Measurements from ENCODE around the gene TRIP10. TPM values are rescaled to one million over a fixed set of nuclear protein-coding genes. Genes with fewer than 3 reads are reported as not detected.

Gene TRIP10
- total RNA-seq, 1 donor from 2014 or later: 3.0 TPM

DNA sequence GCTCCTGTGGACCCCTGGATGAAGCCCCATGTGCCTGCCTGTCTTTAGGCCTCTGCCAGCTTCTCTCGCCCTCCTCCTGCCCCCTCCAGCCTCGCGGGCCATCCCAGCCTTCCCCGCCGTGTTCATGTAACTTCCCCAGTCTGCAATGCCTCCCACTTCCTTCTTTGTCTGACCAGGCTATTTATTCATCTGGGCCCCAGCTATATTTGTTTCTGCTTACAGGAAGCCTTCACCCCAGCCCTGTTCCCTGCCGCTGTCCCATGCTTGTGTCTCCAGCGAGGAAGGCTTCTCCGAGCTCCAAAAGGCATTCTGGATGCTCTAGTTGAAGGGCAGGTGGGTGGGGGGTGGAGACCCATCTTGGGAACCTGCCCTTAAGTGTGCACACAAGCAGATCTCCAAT, 11.1 kb upstream of the TRIP10 start:
- DNase-seq: no peak

DNA sequence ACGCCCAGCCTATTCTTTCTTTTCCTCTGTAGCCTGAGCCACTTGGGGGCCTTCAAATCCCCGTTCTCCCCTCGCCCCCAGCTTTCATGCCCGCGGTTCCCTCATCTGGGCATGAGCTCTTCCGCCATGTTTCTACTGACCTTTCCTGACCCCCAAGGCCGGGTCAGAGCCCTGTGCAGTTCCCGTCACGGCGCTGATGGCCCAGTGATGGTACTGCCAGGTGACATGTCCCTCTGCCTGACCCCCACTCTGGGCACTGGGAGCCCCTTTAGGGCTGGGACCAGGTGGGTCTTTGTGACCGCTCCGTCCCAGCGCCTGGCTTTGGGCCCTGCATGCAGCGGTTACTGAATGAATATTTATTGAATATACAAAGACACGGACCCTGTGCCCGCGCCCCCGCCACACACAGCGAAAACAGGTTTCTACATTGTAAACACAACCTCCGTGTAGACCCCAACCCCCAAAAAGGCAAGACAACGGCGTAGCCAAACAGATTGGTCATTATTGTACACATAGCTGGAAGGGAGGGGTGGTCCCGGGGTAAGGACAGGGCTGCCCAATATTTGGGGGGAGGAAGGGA, 9.8 kb upstream of the TRIP10 start:
- DNase-seq: no peak

DNA sequence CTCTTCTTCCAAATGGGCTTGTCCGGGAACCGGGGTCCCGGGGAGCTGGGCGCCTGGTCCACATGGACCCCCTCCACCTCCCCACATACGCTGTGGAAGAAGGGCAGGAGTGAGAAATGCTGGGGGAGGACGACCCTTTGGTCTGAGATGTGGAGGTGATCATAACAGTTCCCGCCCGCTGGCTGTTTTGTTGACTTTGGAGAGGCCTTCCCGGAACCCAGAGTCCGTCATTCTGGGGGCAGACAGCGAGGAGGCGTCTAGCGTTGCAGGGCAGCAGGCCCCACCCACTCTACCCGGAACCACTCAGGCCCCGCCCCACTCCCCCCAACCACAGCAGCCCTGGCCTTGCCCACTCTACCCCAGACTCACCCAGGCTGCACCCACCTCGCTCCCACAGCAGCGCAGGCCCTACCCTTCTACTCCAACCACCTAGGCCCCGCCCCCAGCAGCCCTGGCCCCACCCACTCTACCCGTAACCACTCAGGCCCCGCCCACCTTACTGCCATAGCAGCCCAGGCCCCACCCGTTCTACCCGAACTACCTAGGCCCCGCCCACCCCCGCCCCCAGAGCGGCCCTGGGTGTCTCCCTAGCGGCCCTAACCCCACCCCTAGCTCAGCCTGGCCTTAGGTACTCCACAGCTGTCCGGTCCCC, 9.2 kb upstream of the TRIP10 start:
- DNase-seq: no peak

GRCh38 chr19:6730941-6731670, 8.4 kb upstream of the TRIP10 start:
- DNase-seq: no peak

DNA sequence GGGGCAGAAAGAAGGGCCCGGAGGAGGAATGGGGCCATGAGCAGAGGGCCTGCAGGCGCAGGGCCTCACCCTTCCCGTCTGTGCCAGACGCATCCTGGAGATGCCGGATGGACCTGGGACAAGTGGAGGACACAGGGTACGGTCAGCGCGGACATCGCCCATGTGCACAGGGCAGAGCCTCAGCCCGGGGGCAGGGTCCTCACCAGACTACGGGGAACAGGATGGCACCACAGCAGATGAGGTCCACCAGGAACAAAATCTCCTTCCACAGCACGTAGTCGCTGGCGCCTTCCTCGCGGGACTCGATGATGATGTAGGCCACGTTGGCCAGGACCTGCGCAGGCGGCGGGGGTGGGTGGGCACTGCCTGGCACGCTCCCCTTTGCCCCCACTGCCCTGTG, 7.7 kb upstream of the TRIP10 start:
- DNase-seq: no peak

GRCh38 chr19:6732803-6733337, 6.6 kb upstream of the TRIP10 start:
- DNase-seq: no peak

DNA sequence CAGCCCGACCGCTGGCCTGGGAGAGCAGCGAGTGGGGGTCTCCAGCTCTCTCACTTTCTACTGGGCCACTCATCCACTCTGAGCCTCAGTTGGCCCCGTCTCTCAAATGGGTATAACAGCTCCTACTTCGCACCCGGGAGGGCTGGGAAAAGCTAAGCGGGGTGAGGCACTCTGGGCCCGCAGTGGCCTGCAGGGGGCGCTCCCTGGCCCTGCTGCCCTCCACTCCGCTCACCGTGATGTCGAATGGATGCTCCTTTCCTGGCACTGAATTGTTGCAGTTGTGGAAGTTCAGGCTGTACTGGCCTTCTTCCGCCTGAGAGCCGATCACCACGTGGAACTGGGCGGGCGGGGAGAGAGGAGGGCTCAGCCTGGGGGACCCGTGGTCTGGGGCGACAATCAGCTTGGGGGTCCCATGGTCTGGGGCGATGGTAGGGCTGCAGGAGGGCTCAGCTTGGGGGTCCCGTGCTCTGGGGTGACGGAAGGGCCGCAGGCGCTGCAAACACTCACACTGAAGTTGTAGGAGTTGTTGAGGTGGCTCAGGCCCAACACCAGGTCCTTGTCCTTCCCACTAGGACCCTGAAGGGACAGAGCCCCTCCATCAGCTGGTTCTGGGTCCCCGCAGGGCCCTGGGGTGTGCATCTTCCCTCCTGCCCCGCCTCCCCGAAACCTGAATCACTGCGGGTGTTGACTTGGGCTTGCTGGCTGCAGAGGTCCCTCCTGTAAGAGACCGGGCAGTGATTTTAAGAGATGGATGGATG, 6.0 kb upstream of the TRIP10 start:
- no peak for DNase-seq

DNA sequence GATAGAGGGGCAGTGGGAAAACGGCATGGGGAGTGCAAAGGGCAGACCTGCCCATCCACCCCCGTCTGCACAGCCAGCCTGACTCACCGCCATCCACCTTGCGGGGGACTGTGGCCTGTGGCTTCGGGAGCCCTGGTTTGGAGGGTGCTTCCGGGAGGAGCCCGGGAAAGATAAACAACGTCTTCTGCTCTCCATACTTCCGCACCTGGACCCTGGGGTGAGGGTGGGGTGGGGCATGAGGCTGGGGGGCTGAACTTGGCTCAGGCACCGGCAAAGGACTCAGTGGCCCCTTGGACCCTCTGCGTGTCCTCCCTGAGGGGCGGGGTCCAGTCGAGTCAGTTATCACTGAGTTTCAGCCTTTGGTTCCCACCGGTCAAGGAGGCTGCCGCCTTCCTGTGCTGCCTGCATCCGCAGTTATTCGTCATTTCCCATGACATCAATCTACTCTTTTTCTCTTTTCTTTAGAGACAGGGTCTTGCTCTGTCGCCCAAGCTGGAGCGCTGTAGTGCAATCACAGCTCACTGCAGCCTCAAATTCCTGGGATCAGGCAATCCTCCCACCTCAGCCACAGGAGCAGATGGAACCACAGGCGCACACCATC, 5.3 kb upstream of the TRIP10 start:
- no peak for DNase-seq

GRCh38 chr19:6735181-6735911, 4.1 kb upstream of the TRIP10 start:
- DNase-seq: no peak

DNA sequence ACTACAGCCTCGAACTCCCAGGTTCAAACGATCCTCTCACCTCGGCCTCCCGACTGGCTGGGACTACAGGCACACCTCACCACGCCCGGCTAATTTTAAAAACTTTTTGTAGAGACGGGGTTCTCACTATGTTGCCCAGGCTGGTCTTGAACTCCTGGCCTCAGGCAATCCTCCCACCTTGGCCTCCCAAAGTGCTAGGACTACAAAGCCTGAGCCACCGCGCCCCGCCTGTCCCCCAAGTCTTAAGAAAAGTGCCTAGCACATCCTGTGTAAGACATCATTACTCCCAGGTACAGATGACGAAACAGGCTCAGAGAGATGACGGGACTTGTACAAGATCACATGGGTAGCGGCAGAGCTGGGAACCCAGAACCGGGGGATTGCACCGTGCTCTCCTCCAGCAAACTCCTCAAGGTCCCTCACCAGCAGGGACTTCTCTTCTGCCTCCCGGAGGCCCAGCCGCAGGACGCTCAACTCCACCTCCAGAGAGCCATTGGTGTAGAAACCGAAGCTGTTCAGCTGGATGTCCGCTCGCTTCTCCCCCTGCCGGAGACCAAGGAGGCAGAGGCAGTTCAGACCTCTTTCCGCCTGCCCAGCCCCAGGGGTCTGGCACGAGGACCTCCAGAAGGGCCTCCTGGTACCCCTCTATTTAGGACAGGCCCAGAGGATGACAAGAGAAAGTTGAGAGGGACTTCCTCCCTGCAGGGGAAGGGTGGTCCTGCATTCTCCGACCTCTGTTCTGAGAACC, 3.1 kb upstream of the TRIP10 start:
- peak; percentile 43 for DNase-seq

- DNase-seq: no peak
These were observed 2.6 kb upstream of the TRIP10 start for GRCh38 chr19:6736917-6737283.

DNA sequence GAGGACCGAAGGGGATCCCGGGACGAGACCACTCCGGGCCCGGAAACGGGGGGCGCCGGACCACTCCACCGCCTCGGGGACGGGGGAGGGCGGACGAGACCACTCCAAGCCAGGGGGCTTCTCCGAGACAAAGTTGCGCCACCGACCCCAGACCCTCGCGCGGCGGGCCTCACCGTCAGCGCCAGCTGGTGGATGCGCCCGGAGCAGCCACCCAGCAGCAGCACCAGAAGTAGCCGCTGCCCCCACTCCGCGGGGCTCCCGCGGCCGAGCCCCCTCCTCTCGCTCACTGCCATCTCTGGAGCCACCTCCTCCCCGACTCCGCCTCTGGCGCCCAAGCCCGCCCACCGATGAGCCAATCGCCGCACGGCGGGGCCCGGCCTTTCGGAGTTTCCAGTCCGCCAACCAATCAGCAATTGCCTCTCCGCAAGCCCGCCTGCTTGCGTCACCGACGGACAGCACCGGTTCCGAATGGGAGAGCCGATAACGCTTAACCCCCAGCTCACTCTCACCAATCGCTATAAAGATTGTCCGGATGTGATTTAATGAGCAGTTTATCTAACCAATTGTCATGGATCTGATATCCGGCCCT, 2.1 kb upstream of the TRIP10 start, which contains the start of gene GPR108:
TSS of gene GPR108 (minus strand) at position 297 of the 589 bp plus-strand sequence. CDS start at position 293, 4 bp downstream.
- DNase-seq: peak; percentile 99

GRCh38 chr19:6737873-6738786, 1.4 kb upstream of the TRIP10 start:
- peak; percentile 43 for DNase-seq

DNA sequence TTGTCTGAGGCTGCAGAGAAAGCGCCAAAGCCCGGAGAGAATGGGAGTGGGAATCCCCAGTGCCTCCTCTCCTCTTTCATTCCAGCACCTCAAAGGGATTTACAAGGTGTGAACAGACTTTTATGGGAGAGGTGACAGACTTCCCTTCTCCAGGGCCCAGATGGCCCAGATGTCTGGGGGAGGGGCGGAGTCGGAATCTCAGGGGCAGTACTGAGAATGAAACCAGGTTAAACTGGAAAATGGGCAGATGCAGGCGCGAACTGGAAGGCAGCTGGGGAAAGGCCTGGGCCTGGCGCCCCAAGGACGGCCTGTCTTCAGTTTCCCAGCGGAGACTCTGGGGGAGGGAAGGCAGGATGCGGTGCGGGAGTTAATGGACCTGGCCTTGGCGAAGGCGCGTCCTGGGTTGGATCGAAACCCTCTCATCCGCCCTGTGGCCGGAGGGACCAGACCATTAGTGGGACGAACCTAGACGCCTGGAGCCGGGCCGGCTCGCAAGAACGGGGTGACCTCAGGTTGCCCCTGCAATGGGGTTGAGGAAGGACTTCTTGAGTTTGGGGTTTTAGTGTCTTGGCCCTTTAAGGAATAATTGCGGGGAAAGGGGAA, 592 bp upstream of the TRIP10 start:
- DNase-seq: no peak

- DNase-seq: no peak
These were observed 556 bp downstream of the TRIP10 start for GRCh38 chr19:6739883-6740588.

GRCh38 chr19:6740589-6741343, 1.3 kb downstream of the TRIP10 start:
- no peak for DNase-seq

DNA sequence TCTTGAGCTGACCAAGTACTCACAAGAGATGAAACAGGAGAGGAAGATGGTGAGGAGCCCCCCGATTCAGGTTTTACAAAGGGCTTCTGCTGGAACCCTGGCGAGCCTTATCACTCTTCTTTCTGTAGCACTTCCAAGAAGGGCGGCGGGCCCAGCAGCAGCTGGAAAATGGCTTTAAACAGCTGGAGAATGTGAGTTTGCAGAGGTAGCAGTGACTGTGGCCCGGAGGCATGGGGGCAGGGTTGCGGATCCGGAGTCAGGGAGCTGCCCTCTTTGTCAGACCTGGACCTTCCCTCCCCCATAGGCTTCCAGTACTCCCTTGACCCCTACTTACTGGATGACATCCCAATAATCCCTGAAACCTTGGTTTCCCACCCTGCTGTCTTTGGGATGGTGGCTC, 3.6 kb downstream of the TRIP10 start:
- no peak for DNase-seq
